K562 (cell line): Measurements from ENCODE around the gene WFDC6. TPM values are rescaled to one million over a fixed set of nuclear protein-coding genes. Genes with fewer than 3 reads are reported as not detected.

ENCODE experiments used
- ATAC-seq: fragments of 200-7000 bp; cut with Tn5 transposase; 3 replicates; pipeline ENCODE4 v1.9.1; 2020; ENCODE audit warnings: moderate library complexity
- BruUV-seq: library from RNA; stranded (reverse); fragments of 400-500 nt; replicated peaks from 2 replicates; lab custom pipeline; 2021; lab: Mats Ljungman, UMichigan
- CTCF ChIA-PET: fragments of 300-600 bp; formaldehyde crosslinking; extraction: SDS; loops from one replicate; lab custom pipeline; 2021; ENCODE audit warnings: low intra/inter-chr PET ratio; lab: Yijun Ruan, JAX
- POLR2A ChIA-PET: fragments of 300-600, 350-650 bp; sonication (Branson Sonifier 250); formaldehyde crosslinking; extraction: SDS; loops from one replicate; lab custom pipeline; 2021; ENCODE audit warnings: antibody characterized with exemption, inconsistent platforms; lab: Yijun Ruan, JAX
- DNase-seq, 4 experiments: peaks; one replicate each; pipeline versions ENCODE4 v3.0.0 to v3.0.0-alpha.2; 2011 to 2018; ENCODE audit warnings: low spot score in 3 of 4, mixed read lengths in 3 of 4; ENCODE audit errors: extremely low read depth in 1 of 4
- FAIRE-seq: peaks from 2 replicates; lab custom pipeline; 2011; peaks lifted over from hg19 to GRCh38; lab: Jason Lieb, UNC
- H2AFZ ChIP-seq: 2 replicates; pipeline ENCODE4 v1.6.0; 2011; ENCODE audit warnings: low read depth, low read length, control low read depth, inconsistent platforms
- H3K27ac ChIP-seq: fragments of 200-600 bp; 3 replicates; pipeline ENCODE4 v1.8.0; 2011; ENCODE audit warnings: low read depth, mild to moderate bottlenecking, control low read depth, inconsistent platforms, low read length, moderate library complexity, mixed read lengths; ENCODE audit errors: extremely low read depth
- H3K27me3 ChIP-seq, 2 experiments: fragments of 300-600 bp in 1 of 2; 2 replicates in 1 of 2; 3 replicates in 1 of 2; pipeline versions ENCODE4 v1.6.0 to v1.8.0; 2011; ENCODE audit warnings: inconsistent platforms in 2 of 2, low read length in 2 of 2, mild to moderate bottlenecking in 1 of 2, mixed read lengths in 1 of 2, moderate library complexity in 1 of 2; ENCODE audit not compliant: control insufficient read depth in 2 of 2, insufficient read depth in 2 of 2
- H3K36me3 ChIP-seq: fragments of 300-600 bp; 3 replicates; pipeline ENCODE4 v1.8.0; 2011; ENCODE audit warnings: mild to moderate bottlenecking, low read length, inconsistent platforms; ENCODE audit not compliant: control insufficient read depth, insufficient read depth
- H3K4me1 ChIP-seq, 2 experiments: fragments of 200-600 bp in 1 of 2; replicated peaks in 1 of 2; 2 replicates in 1 of 2; 3 replicates in 1 of 2; pipeline versions ENCODE4 v1.5.1 to v1.8.0; 2011; ENCODE audit warnings: inconsistent platforms in 2 of 2, low read length in 2 of 2, mild to moderate bottlenecking in 1 of 2, mixed read lengths in 1 of 2, moderate library complexity in 1 of 2; ENCODE audit not compliant: control insufficient read depth in 2 of 2, insufficient read depth in 2 of 2
- H3K4me2 ChIP-seq: 2 replicates; pipeline ENCODE4 v1.6.1; 2011; ENCODE audit warnings: low read length, control low read depth, inconsistent platforms, mixed read lengths; ENCODE audit not compliant: insufficient read depth
- H3K4me3 ChIP-seq: fragments of 200-600 bp; sonication (generic), shearing (Covaris generic); 2 replicates; pipeline ENCODE4 v1.5.1; 2016; ENCODE audit warnings: control low read depth, inconsistent platforms
- H3K79me2 ChIP-seq: fragments of 200-600 bp; 3 replicates; pipeline ENCODE4 v1.8.0; 2011; ENCODE audit warnings: low read length, inconsistent platforms; ENCODE audit not compliant: control insufficient read depth, insufficient read depth
- H3K9ac ChIP-seq, 2 experiments: 2 replicates each; pipeline versions ENCODE4 v1.6.0 to v1.6.1; 2011; ENCODE audit warnings: low read depth in 2 of 2, low read length in 2 of 2, control low read depth in 1 of 2, inconsistent platforms in 1 of 2, mild to moderate bottlenecking in 1 of 2, mixed read lengths in 1 of 2; ENCODE audit not compliant: insufficient read depth in 1 of 2
- H3K9me1 ChIP-seq: one replicate; pipeline ENCODE4 v1.6.0; 2011; ENCODE audit warnings: inconsistent platforms, mild to moderate bottlenecking, low read length, moderate library complexity; ENCODE audit not compliant: control insufficient read depth, insufficient read depth
- H3K9me3 ChIP-seq: replicated peaks from 2 replicates; pipeline ENCODE4 v1.5.1; 2011; ENCODE audit warnings: low read depth, low read length, inconsistent platforms; ENCODE audit not compliant: control insufficient read depth, insufficient read depth
- H4K20me1 ChIP-seq: replicated peaks from 2 replicates; pipeline ENCODE4 v1.6.1; 2011; ENCODE audit warnings: low read length, inconsistent platforms, mixed read lengths; ENCODE audit not compliant: control insufficient read depth, insufficient read depth
- ESRRB ChIP-seq: fragments of 250-450 bp; sonication (Bioruptor Pico); IDR thresholded peaks from 2 replicates; pipeline ENCODE4 v1.5.0; 2020; ENCODE audit warnings: mild to moderate bottlenecking, moderate library complexity, borderline replicate concordance
- ETS2 ChIP-seq: IDR thresholded peaks from 2 replicates; pipeline ENCODE4 v1.6.1; 2016; ENCODE audit warnings: borderline replicate concordance, missing genetic modification characterization, mild to moderate bottlenecking, moderate library complexity, missing compliant biosample characterization; ENCODE audit not compliant: poor library complexity, severe bottlenecking
- FOXO4 ChIP-seq: fragments of 450-650 bp; formaldehyde crosslinking; IDR thresholded peaks from 2 replicates; pipeline ENCODE4 v1.4.0; 2020; ENCODE audit warnings: mild to moderate bottlenecking, moderate library complexity
- IFI16 ChIP-seq: fragments of 250-450 bp; sonication (Bioruptor Pico); IDR thresholded peaks from 2 replicates; pipeline ENCODE4 v2.1.2; 2022; ENCODE audit warnings: mild to moderate bottlenecking, inconsistent platforms
- KDM4B ChIP-seq, 2 experiments: fragments of 450-650 bp in 1 of 2; sonication (generic) in 1 of 2; IDR thresholded peaks; 2 replicates each; pipeline ENCODE4 v1.6.1; 2016 to 2017; ENCODE audit warnings: borderline replicate concordance in 2 of 2, antibody characterized with exemption in 1 of 2, low read depth in 1 of 2, mild to moderate bottlenecking in 1 of 2
- MAFK ChIP-seq: IDR thresholded peaks from 2 replicates; pipeline ENCODE4 v1.6.1; 2011; ENCODE audit warnings: low read length, improper control_type of control experiment
- MYC ChIP-seq, 2 experiments: fragments of 250-450 bp in 1 of 2; sonication (Bioruptor Pico) in 1 of 2; IDR thresholded peaks; 2 replicates each; pipeline versions ENCODE4 v1.5.1 to v1.6.1; 2012 to 2021; ENCODE audit warnings: low read depth in 2 of 2, borderline replicate concordance in 1 of 2, improper control_type of control experiment in 1 of 2, low read length in 1 of 2, mild to moderate bottlenecking in 1 of 2, moderate library complexity in 1 of 2
- RBM17 ChIP-seq: fragments of 200-400 bp; formaldehyde crosslinking; IDR thresholded peaks from 2 replicates; pipeline ENCODE4 v1.6.1; 2017; ENCODE audit warnings: low read depth, mild to moderate bottlenecking, low read length, borderline replicate concordance
- RBM34 ChIP-seq: fragments of 200-400 bp; formaldehyde crosslinking; IDR thresholded peaks from 2 replicates; pipeline ENCODE4 v1.6.1; 2018; ENCODE audit warnings: low read length, borderline replicate concordance; ENCODE audit not compliant: insufficient read depth
- TSC22D4 ChIP-seq: fragments of 450-650 bp; IDR thresholded peaks from 2 replicates; pipeline ENCODE4 v1.6.1; 2016; ENCODE audit warnings: missing genetic modification characterization, missing biosample characterization, control low read depth
- ZNF316 ChIP-seq: fragments of 450-650 bp; IDR thresholded peaks from 2 replicates; pipeline ENCODE4 v1.6.1; 2016
- WGBS: fragments of 100-300 bp; shearing (Covaris generic); methylation state at CpG from one replicate; pipeline ENCODE4 v1.1.6; 2016; ENCODE audit warnings: low coverage, mixed read lengths; ENCODE audit not compliant: insufficient coverage; ENCODE audit errors: missing lambda C conversion rate; 5-methylcytosine and 5-hydroxymethylcytosine counted together
- in situ Hi-C: fragments of 300-500 bp; cut with MboI; formaldehyde crosslinking; loops from 4 replicates; pipeline ENCODE4 v1.15.0; 2018; ENCODE audit warnings: inconsistent platforms, mixed read lengths
- intact Hi-C: fragments of 100-400 bp; cut with micrococcal nuclease; formaldehyde crosslinking; loops from 2 replicates; pipeline ENCODE4 v1.14.2; 2022
- polyA plus RNA-seq, 8 experiments: library from polyadenylated mRNA; depleted of rRNA in 4 of 8; stranded (reverse) in 5 of 8; unstranded in 3 of 8; fragments of >200 nt; fragmentation: Nextera tagmentation in 2 of 8; fragmentation: Illumina TruSeq in 1 of 8; extraction: Ambion mirVana in 2 of 8; extraction: Trizol in 1 of 8; gene quantifications; 2 replicates each; pipeline versions ENCODE4 v1.2.1 to v1.2.3, GENCODE V29; 2011 to 2014; ENCODE audit warnings: inconsistent platforms in 1 of 8, missing spikeins in 1 of 8
- total RNA-seq, 7 experiments: library from RNA; depleted of rRNA in 6 of 7; stranded (reverse); fragments of >200 nt in 6 of 7; fragmentation: Illumina TruSeq in 2 of 7; extraction: Trizol in 2 of 7; gene quantifications; 2 replicates each; pipeline versions ENCODE4 v1.2.1 to v1.2.3, GENCODE V29; 2011 to 2021; ENCODE audit warnings: low replicate concordance in 1 of 7
- TF ChIP-seq, protein P1 (sequence below): fragments of 450-650 bp; IDR thresholded peaks from one replicate; pipeline ENCODE4 v1.6.1; 2018; ENCODE audit warnings: mild to moderate bottlenecking, moderate library complexity; ENCODE audit not compliant: partially characterized antibody
- TF ChIP-seq, protein P2 (sequence below): sonication (generic); formaldehyde crosslinking; IDR thresholded peaks from 2 replicates; pipeline ENCODE4 v1.4.0; 2020; ENCODE audit warnings: mild to moderate bottlenecking, missing genetic modification reagents
- TF ChIP-seq, protein P3 (sequence below), 2 experiments: IDR thresholded peaks; 2 replicates each; pipeline ENCODE4 v1.6.1; 2012; ENCODE audit warnings: improper control_type of control experiment in 2 of 2, low read depth in 2 of 2, low read length in 2 of 2, borderline replicate concordance in 1 of 2

Gene WFDC6
- total and polyA plus RNA-seq, 9 of the 15 experiments (the other 6 are each of a cell fraction or from before 2014, with no cell fraction given) = not detected

DNA sequence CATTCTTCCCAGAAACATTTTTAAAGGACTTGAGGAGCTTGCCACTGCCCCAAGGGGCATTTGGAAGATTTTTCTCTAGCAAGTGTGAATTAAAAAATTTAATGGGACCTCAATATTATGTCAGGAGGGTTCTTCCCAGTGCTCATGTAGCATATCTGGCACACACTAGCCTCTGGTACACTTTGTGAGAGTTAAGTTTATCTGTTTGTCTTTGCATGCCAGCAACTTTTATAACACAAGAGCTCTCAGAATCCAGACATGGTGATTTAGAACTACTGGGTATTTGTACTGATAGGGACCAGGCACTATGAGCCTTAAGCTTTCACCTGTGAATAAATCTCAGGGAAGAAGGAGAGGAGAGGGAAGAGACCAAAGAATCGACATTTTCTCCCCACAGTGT, 36.7 kb downstream of the WFDC6 start:
- no peak overlapping the region for H3K9ac ChIP-seq
- H3K4me2 ChIP-seq = no peak overlapping the region
- no TSS peak for BruUV-seq
- DNase-seq (no peak), ATAC-seq (no peak), FAIRE-seq (no peak)
- intact Hi-C loops (no loop called here), in situ Hi-C loops (no loop called here)
- H3K27me3 ChIP-seq = peaks cover 8 to 13% of the 10 kb centered on the region in 2 experiments; a peak in 3 of 5 replicates
- ChIA-PET POLR2A (no interaction called here), CTCF (no interaction called here)
- no peaks in the 10 kb centered on the region for H4K20me1 ChIP-seq
- no peak overlapping the region for H2AFZ ChIP-seq
- no peaks in the 10 kb centered on the region for H3K9me3 ChIP-seq
- H3K4me1 ChIP-seq = no peaks in the 10 kb centered on the region; a peak in 1 of 5 replicates
- H3K9me1 ChIP-seq = no peaks in the 10 kb centered on the region
- H3K36me3 ChIP-seq = no peaks in the 10 kb centered on the region
- no peak overlapping the region for H3K4me3 ChIP-seq
- 0% methylated on average over 1 of the region's 1 CpG for WGBS
- H3K27ac ChIP-seq = no peak overlapping the region
- H3K79me2 ChIP-seq = no peaks in the 10 kb centered on the region
- TF ChIP-seq ZNF316 (no peak), RBM17 (no peak), ESRRB (CRISPR knock-in tag) (no peak), KDM4B (IDR thresholded peaks at IDR 0.05; ENCODE audit: borderline replicate concordance in 2 of 2, low read depth in 1 of 2) (no peak), RBM34 (no peak), MAFK (no peak), IFI16 (CRISPR knock-in tag) (no peak), TSC22D4 (tag) (no peak), FOXO4 (CRISPR knock-in tag) (no peak), MYC (IDR thresholded peaks at IDR 0.05; ENCODE audit: low read depth, low read length) (no peak), MYC (CRISPR knock-in tag; IDR thresholded peaks at IDR 0.05; ENCODE audit: borderline replicate concordance, low read depth) (no peak), ETS2 (tag) (no peak)
- TF ChIP-seq, protein P1, sequence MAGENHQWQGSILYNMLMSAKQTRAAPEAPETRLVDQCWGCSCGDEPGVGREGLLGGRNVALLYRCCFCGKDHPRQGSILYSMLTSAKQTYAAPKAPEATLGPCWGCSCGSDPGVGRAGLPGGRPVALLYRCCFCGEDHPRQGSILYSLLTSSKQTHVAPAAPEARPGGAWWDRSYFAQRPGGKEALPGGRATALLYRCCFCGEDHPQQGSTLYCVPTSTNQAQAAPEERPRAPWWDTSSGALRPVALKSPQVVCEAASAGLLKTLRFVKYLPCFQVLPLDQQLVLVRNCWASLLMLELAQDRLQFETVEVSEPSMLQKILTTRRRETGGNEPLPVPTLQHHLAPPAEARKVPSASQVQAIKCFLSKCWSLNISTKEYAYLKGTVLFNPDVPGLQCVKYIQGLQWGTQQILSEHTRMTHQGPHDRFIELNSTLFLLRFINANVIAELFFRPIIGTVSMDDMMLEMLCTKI = no peak
- TF ChIP-seq, protein P2, sequence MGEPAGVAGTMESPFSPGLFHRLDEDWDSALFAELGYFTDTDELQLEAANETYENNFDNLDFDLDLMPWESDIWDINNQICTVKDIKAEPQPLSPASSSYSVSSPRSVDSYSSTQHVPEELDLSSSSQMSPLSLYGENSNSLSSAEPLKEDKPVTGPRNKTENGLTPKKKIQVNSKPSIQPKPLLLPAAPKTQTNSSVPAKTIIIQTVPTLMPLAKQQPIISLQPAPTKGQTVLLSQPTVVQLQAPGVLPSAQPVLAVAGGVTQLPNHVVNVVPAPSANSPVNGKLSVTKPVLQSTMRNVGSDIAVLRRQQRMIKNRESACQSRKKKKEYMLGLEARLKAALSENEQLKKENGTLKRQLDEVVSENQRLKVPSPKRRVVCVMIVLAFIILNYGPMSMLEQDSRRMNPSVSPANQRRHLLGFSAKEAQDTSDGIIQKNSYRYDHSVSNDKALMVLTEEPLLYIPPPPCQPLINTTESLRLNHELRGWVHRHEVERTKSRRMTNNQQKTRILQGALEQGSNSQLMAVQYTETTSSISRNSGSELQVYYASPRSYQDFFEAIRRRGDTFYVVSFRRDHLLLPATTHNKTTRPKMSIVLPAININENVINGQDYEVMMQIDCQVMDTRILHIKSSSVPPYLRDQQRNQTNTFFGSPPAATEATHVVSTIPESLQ (CRISPR knock-in tag) = no peak
- TF ChIP-seq, protein P3, sequence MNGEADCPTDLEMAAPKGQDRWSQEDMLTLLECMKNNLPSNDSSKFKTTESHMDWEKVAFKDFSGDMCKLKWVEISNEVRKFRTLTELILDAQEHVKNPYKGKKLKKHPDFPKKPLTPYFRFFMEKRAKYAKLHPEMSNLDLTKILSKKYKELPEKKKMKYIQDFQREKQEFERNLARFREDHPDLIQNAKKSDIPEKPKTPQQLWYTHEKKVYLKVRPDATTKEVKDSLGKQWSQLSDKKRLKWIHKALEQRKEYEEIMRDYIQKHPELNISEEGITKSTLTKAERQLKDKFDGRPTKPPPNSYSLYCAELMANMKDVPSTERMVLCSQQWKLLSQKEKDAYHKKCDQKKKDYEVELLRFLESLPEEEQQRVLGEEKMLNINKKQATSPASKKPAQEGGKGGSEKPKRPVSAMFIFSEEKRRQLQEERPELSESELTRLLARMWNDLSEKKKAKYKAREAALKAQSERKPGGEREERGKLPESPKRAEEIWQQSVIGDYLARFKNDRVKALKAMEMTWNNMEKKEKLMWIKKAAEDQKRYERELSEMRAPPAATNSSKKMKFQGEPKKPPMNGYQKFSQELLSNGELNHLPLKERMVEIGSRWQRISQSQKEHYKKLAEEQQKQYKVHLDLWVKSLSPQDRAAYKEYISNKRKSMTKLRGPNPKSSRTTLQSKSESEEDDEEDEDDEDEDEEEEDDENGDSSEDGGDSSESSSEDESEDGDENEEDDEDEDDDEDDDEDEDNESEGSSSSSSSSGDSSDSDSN (IDR thresholded peaks at IDR 0.05; ENCODE audit: borderline replicate concordance in 1 of 2, low read depth in 2 of 2, low read length in 2 of 2) = no peak
